Measurements from ENCODE around the gene DPH1.

The DPH1 gene

DNA sequence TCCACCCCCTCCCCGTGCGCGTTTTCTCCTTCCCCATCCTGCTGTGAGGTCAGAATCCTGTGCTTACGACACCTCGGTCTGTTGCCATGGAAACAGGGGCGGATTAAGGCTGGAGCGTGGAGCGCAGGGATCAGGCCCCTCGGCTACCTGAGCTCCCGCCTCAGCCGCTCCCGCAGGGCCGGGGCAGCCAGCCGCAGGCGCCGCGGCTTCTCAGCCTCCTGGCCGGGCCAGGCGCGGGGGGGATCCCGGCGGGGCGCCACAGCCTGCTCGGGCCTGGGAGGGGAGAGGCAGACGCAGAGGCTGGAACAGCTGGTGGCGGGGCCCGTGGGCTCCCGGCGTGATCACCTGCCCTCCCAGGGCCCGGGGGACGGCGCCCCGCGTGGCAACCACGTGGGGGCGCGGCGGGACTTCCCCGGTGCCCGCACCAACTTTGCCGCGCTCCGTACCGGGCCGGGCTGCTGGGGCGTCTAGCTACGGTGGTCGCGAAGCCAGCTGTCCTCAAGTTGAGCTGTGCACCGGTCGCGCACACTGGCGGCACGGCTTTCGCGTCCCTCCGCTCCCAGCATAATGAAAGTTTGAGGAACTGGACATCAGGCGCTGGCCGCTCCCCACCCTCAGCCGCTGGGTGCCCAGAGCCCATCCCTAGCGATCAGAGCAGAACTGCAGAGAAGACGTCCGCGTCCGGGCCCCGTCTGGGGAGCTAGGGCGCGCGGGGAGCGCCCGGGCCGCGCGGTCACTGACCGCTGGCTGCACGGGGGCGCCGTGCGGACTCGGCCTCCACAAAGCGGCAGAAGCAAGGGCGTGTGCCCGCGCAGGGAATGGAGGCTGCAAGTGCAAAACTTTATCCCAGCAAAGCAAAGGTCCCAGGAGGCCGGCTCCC, 6.0 kb upstream of the DPH1 start (continued):
- TF ChIP-seq ZNF473 (tag by site-specific recombination; IDR thresholded peaks at IDR 0.05), result no peak
- TF ChIP-seq, protein P1, sequence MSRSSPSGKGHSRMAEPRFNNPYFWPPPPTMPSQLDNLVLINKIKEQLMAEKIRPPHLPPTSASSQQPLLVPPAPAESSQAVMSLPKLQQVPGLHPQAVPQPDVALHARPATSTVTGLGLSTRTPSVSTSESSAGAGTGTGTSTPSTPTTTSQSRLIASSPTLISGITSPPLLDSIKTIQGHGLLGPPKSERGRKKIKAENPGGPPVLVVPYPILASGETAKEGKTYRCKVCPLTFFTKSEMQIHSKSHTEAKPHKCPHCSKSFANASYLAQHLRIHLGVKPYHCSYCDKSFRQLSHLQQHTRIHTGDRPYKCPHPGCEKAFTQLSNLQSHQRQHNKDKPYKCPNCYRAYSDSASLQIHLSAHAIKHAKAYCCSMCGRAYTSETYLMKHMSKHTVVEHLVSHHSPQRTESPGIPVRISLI (tag by site-specific recombination; IDR thresholded peaks at IDR 0.05), result no peak
- TF ChIP-seq, protein P2, sequence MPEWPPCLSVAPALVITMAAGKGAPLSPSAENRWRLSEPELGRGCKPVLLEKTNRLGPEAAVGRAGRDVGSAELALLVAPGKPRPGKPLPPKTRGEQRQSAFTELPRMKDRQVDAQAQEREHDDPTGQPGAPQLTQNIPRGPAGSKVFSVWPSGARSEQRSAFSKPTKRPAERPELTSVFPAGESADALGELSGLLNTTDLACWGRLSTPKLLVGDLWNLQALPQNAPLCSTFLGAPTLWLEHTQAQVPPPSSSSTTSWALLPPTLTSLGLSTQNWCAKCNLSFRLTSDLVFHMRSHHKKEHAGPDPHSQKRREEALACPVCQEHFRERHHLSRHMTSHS (tag by site-specific recombination; IDR thresholded peaks at IDR 0.05), result no peak
- peak; percentile 77 for TF ChIP-seq PRDM10 (tag by site-specific recombination; IDR thresholded peaks at IDR 0.05)
- TF ChIP-seq TCF7L2 (IDR thresholded peaks at IDR 0.05; ENCODE audit: borderline replicate concordance, low read depth, low read length), result no peak
- TF ChIP-seq HOXA7 (CRISPR knock-in tag; IDR thresholded peaks at IDR 0.05; ENCODE audit: borderline replicate concordance), result no peak
- TF ChIP-seq SP7 (tag by site-specific recombination; IDR thresholded peaks at IDR 0.05), result no peak
- TF ChIP-seq, protein P3, sequence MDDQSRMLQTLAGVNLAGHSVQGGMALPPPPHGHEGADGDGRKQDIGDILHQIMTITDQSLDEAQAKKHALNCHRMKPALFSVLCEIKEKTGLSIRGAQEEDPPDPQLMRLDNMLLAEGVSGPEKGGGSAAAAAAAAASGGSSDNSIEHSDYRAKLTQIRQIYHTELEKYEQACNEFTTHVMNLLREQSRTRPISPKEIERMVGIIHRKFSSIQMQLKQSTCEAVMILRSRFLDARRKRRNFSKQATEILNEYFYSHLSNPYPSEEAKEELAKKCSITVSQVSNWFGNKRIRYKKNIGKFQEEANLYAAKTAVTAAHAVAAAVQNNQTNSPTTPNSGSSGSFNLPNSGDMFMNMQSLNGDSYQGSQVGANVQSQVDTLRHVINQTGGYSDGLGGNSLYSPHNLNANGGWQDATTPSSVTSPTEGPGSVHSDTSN (CRISPR knock-in tag; IDR thresholded peaks at IDR 0.05), result 0 out of 2 replicates have a peak, but pooled peaks have one; percentile 37
- no peak for TF ChIP-seq ZBTB7A (tag by site-specific recombination; IDR thresholded peaks at IDR 0.05; ENCODE audit: low read depth)
- TF ChIP-seq ZNF626 (tag by site-specific recombination; IDR thresholded peaks at IDR 0.05), result no peak
- TF ChIP-seq, protein P4, sequence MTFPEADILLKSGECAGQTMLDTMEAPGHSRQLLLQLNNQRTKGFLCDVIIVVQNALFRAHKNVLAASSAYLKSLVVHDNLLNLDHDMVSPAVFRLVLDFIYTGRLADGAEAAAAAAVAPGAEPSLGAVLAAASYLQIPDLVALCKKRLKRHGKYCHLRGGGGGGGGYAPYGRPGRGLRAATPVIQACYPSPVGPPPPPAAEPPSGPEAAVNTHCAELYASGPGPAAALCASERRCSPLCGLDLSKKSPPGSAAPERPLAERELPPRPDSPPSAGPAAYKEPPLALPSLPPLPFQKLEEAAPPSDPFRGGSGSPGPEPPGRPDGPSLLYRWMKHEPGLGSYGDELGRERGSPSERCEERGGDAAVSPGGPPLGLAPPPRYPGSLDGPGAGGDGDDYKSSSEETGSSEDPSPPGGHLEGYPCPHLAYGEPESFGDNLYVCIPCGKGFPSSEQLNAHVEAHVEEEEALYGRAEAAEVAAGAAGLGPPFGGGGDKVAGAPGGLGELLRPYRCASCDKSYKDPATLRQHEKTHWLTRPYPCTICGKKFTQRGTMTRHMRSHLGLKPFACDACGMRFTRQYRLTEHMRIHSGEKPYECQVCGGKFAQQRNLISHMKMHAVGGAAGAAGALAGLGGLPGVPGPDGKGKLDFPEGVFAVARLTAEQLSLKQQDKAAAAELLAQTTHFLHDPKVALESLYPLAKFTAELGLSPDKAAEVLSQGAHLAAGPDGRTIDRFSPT (tag by site-specific recombination; IDR thresholded peaks at IDR 0.05), result peak; percentile 54; the same call in 1 of the 2 replicates
- TF ChIP-seq, protein P5, sequence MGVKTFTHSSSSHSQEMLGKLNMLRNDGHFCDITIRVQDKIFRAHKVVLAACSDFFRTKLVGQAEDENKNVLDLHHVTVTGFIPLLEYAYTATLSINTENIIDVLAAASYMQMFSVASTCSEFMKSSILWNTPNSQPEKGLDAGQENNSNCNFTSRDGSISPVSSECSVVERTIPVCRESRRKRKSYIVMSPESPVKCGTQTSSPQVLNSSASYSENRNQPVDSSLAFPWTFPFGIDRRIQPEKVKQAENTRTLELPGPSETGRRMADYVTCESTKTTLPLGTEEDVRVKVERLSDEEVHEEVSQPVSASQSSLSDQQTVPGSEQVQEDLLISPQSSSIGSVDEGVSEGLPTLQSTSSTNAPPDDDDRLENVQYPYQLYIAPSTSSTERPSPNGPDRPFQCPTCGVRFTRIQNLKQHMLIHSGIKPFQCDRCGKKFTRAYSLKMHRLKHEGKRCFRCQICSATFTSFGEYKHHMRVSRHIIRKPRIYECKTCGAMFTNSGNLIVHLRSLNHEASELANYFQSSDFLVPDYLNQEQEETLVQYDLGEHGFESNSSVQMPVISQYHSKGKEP (tag by site-specific recombination; IDR thresholded peaks at IDR 0.05), result no peak
- TF ChIP-seq ZNF423 (tag by site-specific recombination; IDR thresholded peaks at IDR 0.05), result no peak
- no peak for TF ChIP-seq OVOL3 (tag by site-specific recombination; IDR thresholded peaks at IDR 0.05)
- no peak for TF ChIP-seq FEZF1 (tag by site-specific recombination; IDR thresholded peaks at IDR 0.05)
- TF ChIP-seq ZSCAN16 (tag by site-specific recombination; IDR thresholded peaks at IDR 0.05), result no peak
- TF ChIP-seq, protein P6, sequence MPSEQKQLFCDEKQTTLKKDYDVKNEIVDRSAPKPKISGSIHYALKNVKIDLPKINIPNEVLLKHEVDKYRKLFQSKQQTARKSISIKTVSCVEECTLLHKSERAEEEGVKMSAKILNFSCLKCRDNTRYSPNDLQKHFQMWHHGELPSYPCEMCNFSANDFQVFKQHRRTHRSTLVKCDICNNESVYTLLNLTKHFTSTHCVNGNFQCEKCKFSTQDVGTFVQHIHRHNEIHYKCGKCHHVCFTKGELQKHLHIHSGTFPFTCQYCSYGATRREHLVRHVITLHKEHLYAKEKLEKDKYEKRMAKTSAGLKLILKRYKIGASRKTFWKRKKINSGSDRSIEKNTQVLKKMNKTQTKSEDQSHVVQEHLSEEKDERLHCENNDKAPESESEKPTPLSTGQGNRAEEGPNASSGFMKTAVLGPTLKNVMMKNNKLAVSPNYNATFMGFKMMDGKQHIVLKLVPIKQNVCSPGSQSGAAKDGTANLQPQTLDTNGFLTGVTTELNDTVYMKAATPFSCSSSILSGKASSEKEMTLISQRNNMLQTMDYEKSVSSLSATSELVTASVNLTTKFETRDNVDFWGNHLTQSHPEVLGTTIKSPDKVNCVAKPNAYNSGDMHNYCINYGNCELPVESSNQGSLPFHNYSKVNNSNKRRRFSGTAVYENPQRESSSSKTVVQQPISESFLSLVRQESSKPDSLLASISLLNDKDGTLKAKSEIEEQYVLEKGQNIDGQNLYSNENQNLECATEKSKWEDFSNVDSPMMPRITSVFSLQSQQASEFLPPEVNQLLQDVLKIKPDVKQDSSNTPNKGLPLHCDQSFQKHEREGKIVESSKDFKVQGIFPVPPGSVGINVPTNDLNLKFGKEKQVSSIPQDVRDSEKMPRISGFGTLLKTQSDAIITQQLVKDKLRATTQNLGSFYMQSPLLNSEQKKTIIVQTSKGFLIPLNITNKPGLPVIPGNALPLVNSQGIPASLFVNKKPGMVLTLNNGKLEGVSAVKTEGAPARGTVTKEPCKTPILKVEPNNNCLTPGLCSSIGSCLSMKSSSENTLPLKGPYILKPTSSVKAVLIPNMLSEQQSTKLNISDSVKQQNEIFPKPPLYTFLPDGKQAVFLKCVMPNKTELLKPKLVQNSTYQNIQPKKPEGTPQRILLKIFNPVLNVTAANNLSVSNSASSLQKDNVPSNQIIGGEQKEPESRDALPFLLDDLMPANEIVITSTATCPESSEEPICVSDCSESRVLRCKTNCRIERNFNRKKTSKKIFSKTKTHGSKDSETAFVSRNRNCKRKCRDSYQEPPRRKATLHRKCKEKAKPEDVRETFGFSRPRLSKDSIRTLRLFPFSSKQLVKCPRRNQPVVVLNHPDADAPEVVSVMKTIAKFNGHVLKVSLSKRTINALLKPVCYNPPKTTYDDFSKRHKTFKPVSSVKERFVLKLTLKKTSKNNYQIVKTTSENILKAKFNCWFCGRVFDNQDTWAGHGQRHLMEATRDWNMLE (tag by site-specific recombination; conservative IDR thresholded peaks at IDR 0.05; ENCODE audit: low read depth), result no peak
- no peak for TF ChIP-seq ZBTB10 (tag by site-specific recombination; IDR thresholded peaks at IDR 0.05)
- no peak for TF ChIP-seq ZNF169 (tag by site-specific recombination; IDR thresholded peaks at IDR 0.05)

Data from HEK293 (cell line).